ENCODE data around the gene ANO2.

ANO2 gene

DNA sequence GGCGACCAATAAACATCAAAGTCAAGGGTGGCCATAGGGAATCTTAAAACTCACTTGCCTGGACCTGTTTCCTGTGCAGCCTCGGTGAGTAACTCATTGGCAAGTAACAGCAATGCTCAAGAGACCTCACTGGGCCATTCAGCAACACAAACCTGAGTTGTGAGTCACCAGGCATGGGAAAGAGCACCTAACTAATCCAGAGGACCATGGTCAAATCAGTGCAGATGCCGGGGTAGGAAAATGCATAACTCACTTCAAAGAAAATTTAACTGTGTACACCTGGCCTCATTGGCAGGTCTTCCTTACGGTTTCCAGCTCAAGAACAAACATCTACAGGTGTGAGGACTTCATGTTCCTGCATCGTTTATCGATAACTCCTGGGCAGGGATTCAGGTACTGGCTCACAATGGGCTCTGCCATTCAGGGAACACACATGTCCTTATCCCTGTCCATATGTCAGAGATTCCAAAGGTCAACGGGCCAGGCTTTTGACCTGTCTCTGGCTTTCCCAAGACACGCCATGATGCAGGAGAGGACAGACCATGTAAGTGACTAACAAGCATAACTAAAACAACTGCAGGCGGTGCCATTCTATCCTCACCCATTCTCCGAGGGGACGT is 211.8 kb downstream of the ANO2 start:
- no peak overlapping the region for H3K27ac ChIP-seq

DNA sequence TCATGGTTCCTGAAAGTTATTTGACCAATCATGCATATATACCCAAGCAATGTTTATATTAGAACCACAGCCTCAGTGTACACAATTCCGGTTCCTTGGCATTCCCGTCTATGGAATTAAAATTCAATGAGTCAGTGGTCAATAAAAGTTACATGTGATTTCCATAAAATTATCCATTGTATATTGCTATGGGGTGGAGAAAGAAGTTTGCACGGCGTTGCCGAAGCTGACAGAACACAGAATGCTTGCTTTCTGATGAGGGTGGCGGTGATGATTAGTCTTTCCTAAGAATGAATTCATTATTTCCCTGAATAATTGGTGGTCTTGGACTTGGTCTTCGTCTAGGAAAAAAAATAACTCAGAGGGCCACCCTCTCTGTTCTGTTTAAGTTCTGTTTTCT is 214.1 kb downstream of the ANO2 start:
- Histone ChIP-seq H3K79me2 (ENCODE audit: insufficient read depth, low read depth) (no peaks in the 10 kb centered on the region), H3K4me3 (IDR thresholded peaks at IDR 0.05; ENCODE audit: insufficient read depth, low read depth, low read length) (no peak overlapping the region), H3K27ac (no peak overlapping the region), H4K20me1 (ENCODE audit: insufficient read depth) (no peaks in the 10 kb centered on the region), H3K27me3 (ENCODE audit: insufficient read depth, low read depth) (no peaks in the 10 kb centered on the region), H3K36me3 (ENCODE audit: insufficient read depth) (no peaks in the 10 kb centered on the region), H3K4me2 (no peak overlapping the region), H3K9ac (no peak overlapping the region), H2AFZ (ENCODE audit: low read depth) (no peak overlapping the region), H3K4me1 (ENCODE audit: low read depth, poor library complexity, severe bottlenecking) (no peaks in the 10 kb centered on the region)
- no peak for TF ChIP-seq CTCF (conservative IDR thresholded peaks at IDR 0.05; ENCODE audit: low read depth, low read length)

More for the DNA sequence above, 211.8 kb downstream of the ANO2 start:
- H2AFZ ChIP-seq (ENCODE audit: low read depth): no peak overlapping the region
- H3K36me3 ChIP-seq (ENCODE audit: insufficient read depth): no peaks in the 10 kb centered on the region
- no peak for TF ChIP-seq CTCF (conservative IDR thresholded peaks at IDR 0.05; ENCODE audit: low read depth, low read length)
- no peaks in the 10 kb centered on the region for H3K79me2 ChIP-seq (ENCODE audit: insufficient read depth, low read depth)
- no peaks in the 10 kb centered on the region for H4K20me1 ChIP-seq (ENCODE audit: insufficient read depth)
- H3K4me1 ChIP-seq (ENCODE audit: low read depth, poor library complexity, severe bottlenecking): no peaks in the 10 kb centered on the region
- no peak overlapping the region for H3K4me2 ChIP-seq
- no peak overlapping the region for H3K4me3 ChIP-seq (IDR thresholded peaks at IDR 0.05; ENCODE audit: insufficient read depth, low read depth, low read length)
- no peak overlapping the region for H3K9ac ChIP-seq
- no peaks in the 10 kb centered on the region for H3K27me3 ChIP-seq (ENCODE audit: insufficient read depth, low read depth)

DNA sequence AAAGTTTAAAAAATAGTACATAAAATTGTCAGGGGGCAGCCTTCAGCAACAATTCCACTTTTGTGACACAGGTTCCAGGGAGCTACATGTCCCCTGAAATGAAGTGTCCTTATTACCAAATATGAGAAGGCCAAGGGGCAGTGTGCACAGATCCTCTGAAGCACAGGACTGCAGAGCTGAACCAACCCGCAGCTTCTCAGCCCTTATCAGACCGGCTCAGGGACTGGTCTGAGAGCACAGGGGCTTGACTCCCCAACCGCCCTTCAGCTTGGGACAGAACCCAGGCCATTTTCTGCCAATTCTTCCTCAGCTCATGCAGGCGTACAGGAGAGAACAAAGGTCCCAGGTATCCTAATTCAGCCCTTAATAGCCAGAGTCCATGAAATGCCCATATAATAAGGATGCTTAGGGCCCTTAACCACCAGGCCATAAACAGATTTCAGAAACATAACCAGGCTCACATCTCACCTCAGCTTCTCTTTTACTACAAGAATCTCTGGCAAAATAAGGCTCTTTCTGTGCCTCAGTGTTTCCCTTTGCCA is 221.3 kb downstream of the ANO2 start:
- Histone ChIP-seq H4K20me1 (ENCODE audit: insufficient read depth) (no peaks in the 10 kb centered on the region), H3K4me1 (ENCODE audit: low read depth, poor library complexity, severe bottlenecking) (no peaks in the 10 kb centered on the region), H3K27me3 (ENCODE audit: insufficient read depth, low read depth) (no peaks in the 10 kb centered on the region), H3K36me3 (ENCODE audit: insufficient read depth) (no peaks in the 10 kb centered on the region), H3K79me2 (ENCODE audit: insufficient read depth, low read depth) (no peaks in the 10 kb centered on the region), H2AFZ (ENCODE audit: low read depth) (no peak overlapping the region), H3K27ac (no peak overlapping the region), H3K9ac (no peak overlapping the region), H3K4me2 (no peak overlapping the region), H3K4me3 (IDR thresholded peaks at IDR 0.05; ENCODE audit: insufficient read depth, low read depth, low read length) (no peak overlapping the region)
- TF ChIP-seq CTCF (conservative IDR thresholded peaks at IDR 0.05; ENCODE audit: low read depth, low read length): no peak

DNA sequence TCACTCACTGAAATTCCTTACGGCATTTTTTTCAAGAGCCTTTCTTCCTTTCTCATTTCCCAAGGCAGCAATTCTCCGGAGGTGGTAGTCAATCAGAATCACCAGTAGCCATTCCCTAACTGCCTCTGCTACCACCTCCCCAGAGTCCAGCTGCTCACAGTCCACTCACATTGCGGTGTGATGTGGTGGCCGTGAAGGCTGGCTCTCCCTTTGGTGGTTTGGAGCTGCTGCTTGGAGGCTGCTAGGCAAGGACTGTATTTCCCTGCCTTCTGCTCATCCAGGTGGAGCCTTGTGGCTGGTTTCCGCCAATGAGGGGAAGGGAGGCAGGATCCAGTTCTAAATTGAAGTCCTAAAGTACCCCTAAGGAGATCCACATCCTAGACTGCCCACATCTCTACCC is 222.0 kb downstream of the ANO2 start:
- Histone ChIP-seq H3K4me2 (no peak overlapping the region), H3K9ac (no peak overlapping the region), H3K4me3 (IDR thresholded peaks at IDR 0.05; ENCODE audit: insufficient read depth, low read depth, low read length) (no peak overlapping the region), H3K27me3 (ENCODE audit: insufficient read depth, low read depth) (no peaks in the 10 kb centered on the region), H3K4me1 (ENCODE audit: low read depth, poor library complexity, severe bottlenecking) (no peaks in the 10 kb centered on the region), H3K27ac (no peak overlapping the region), H4K20me1 (ENCODE audit: insufficient read depth) (no peaks in the 10 kb centered on the region), H2AFZ (ENCODE audit: low read depth) (no peak overlapping the region), H3K36me3 (ENCODE audit: insufficient read depth) (no peaks in the 10 kb centered on the region), H3K79me2 (ENCODE audit: insufficient read depth, low read depth) (no peaks in the 10 kb centered on the region)
- TF ChIP-seq CTCF (conservative IDR thresholded peaks at IDR 0.05; ENCODE audit: low read depth, low read length): no peak
